Choroid plexus epithelial cell (primary cell): ENCODE data around the gene LCOR.

Source experiments
- DNase-seq: peaks from one replicate; pipeline ENCODE4 v3.0.0-alpha.2; 2010; ENCODE audit warnings: low read depth
- H3K4me3 ChIP-seq: 2 replicates; pipeline ENCODE4 v1.5.1; 2011; ENCODE audit warnings: low read depth, mild to moderate bottlenecking, control low read depth, low read length, moderate library complexity
- CTCF ChIP-seq: conservative IDR thresholded peaks from 2 replicates; pipeline ENCODE4 v1.5.1; 2011; ENCODE audit warnings: low read depth, mild to moderate bottlenecking, control low read depth, inconsistent platforms, low read length, moderate library complexity

Gene LCOR

DNA sequence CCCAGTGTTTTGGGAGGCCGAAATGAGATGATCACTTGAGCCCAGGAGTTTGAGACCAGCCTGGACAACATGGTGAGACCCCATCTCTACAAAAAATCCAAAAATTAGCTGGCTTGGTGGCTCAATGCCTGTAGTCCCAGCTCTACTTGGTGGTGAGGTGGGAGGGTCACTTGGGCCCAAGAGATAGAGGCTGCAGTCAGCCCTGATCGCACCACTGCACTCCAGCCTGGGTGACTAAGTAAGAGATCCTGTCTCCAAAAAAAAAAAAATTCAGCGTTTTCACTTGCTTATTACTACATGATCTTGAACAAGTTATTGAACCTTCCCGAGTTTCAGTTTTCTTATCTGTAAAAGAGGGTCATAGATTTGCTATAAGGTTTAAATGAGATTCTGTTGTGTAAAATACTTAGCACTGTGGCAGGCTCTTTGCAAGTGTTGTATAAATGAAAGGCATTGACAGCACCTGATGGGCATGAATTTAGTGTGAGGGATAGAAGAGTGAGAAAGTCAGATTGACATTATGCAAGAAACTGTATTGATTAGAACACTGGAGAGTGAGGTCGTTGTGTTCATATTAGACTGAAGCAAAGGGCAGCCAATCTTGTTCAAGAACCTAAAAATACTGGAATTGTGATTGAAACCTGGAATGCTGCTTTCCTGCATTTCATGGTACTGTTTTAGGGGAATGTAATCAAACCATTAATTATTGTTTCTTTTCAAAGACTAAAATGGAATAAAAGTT is 136.8 kb downstream of the LCOR start:
- TF ChIP-seq CTCF: no peak
- H3K4me3 ChIP-seq: no peak overlapping the region
- no peak for DNase-seq

DNA sequence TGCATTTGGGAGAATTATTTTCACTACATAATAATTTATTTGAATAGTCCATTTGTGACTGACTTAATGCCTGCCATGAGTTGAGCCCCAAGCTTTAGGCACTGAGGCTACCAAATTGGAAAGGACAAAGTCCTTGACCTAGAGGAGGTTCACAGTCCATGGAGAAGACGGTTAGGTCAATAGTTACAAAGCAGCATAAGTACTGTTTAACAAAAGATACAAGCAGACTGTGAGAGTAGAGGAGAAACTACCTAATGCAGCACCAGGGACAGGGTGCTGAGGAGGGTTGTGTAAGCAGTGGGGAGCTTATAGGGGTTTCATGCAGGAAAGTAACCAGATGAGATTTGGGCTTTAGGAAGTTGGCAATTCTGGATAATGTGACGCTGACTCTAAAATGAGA is 139.2 kb downstream of the LCOR start:
- H3K4me3 ChIP-seq: no peak overlapping the region
- TF ChIP-seq CTCF: no peak
- no peak for DNase-seq

DNA sequence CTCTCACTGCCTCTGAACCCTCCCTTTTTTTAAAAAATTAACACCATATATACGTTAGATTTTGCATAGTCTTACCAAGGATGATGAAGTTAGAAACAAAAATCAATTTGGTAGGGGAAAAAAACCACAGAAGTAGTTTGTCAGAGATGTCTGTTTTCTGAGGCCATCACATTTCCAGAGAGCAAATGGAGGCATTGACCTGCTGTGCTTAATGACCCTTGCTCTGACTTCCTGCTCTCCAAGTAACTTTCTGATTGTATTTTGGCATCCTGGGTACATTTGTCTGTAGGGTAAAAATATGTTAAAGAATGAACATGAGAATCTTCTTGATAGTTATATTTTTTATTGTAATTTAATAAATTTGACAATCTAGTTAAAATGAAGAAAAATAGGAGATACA is 140.2 kb downstream of the LCOR start:
- no peak overlapping the region for H3K4me3 ChIP-seq
- no peak for TF ChIP-seq CTCF
- DNase-seq: no peak

GRCh38 chr10:96973809-96974747 is 142.0 kb downstream of the LCOR start:
- H3K4me3 ChIP-seq: no peak overlapping the region
- TF ChIP-seq CTCF: no peak
- DNase-seq: no peak

DNA sequence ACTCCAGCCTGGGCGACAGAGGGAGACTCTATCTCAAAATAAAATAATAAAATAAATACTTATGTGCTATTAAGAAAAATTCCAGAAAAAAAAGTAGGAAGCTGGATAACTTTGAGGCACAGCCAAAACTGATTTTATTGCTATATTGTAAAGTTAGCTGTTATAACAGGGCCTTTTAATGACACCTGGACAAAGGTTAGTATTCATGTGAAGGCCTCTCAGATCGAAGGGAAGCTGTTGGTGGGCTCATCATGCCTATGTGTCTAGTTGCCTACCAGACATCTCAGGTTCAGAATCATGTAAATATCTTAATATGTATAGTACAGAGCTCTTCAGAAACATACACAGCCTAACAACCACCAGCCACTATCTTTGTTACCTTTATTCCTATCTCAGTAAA is 143.0 kb downstream of the LCOR start:
- H3K4me3 ChIP-seq: no peak overlapping the region
- no peak for TF ChIP-seq CTCF
- DNase-seq: no peak

GRCh38 chr10:96978621-96979154 is 146.6 kb downstream of the LCOR start:
- no peak overlapping the region for H3K4me3 ChIP-seq
- DNase-seq: no peak
- TF ChIP-seq CTCF: no peak
